ENCODE measurements around the gene NFIC.

NFIC gene

GRCh38 chr19:3518255-3518654 is 151.9 kb downstream of the NFIC start:
- no peak for DNase-seq (ENCODE audit: low read depth)
- H3K4me3 ChIP-seq (ENCODE audit: low read depth, low read length): no peak overlapping the region
- no peak for TF ChIP-seq POLR2A (IDR thresholded peaks at IDR 0.05; ENCODE audit: extremely low read depth, insufficient read length)
- no peak for TF ChIP-seq MAX (IDR thresholded peaks at IDR 0.05; ENCODE audit: low read depth, low read length)
- TF ChIP-seq, protein P1, sequence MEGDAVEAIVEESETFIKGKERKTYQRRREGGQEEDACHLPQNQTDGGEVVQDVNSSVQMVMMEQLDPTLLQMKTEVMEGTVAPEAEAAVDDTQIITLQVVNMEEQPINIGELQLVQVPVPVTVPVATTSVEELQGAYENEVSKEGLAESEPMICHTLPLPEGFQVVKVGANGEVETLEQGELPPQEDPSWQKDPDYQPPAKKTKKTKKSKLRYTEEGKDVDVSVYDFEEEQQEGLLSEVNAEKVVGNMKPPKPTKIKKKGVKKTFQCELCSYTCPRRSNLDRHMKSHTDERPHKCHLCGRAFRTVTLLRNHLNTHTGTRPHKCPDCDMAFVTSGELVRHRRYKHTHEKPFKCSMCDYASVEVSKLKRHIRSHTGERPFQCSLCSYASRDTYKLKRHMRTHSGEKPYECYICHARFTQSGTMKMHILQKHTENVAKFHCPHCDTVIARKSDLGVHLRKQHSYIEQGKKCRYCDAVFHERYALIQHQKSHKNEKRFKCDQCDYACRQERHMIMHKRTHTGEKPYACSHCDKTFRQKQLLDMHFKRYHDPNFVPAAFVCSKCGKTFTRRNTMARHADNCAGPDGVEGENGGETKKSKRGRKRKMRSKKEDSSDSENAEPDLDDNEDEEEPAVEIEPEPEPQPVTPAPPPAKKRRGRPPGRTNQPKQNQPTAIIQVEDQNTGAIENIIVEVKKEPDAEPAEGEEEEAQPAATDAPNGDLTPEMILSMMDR (IDR thresholded peaks at IDR 0.05; ENCODE audit: low read depth, low read length): no peak
- no peak for TF ChIP-seq MYC (IDR thresholded peaks at IDR 0.05; ENCODE audit: low read depth, low read length)

- no peak for DNase-seq (ENCODE audit: low read depth)
- no peak overlapping the region for H3K4me3 ChIP-seq (ENCODE audit: low read depth, low read length)
- no peak for TF ChIP-seq MYC (IDR thresholded peaks at IDR 0.05; ENCODE audit: low read depth, low read length)
- no peak for TF ChIP-seq POLR2A (IDR thresholded peaks at IDR 0.05; ENCODE audit: extremely low read depth, insufficient read length)
- TF ChIP-seq, protein P1 (IDR thresholded peaks at IDR 0.05; ENCODE audit: low read depth, low read length): no peak
- TF ChIP-seq MAX (IDR thresholded peaks at IDR 0.05; ENCODE audit: low read depth, low read length): no peak
Measured at GRCh38 chr19:3518659-3519058, 152.3 kb downstream of the NFIC start.
